Activated T-cell treated with anti-CD3 and anti-CD28 coated beads, Interleukin-2, amount 50 U/mL, for 4 hours (primary cell): ENCODE data around the gene FILIP1. TPM values are rescaled to one million over a fixed set of nuclear protein-coding genes. Genes with fewer than 3 reads are reported as not detected.

Experiments used
- ATAC-seq, 2 donors: fragments of 200-7000 bp; cut with Tn5 transposase; one replicate each; pipeline ENCODE4 v1.10.0; 2021
- DNase-seq: peaks from one replicate; pipeline ENCODE4 v3.0.0-alpha.2; 2020
- H3K27me3 Mint-ChIP-seq: one replicate; pipeline ENCODE4 v1.8.0; 2021; ENCODE audit warnings: low read depth, mixed read lengths
- H3K36me3 Mint-ChIP-seq: one replicate; pipeline ENCODE4 v1.8.0; 2022; ENCODE audit warnings: mixed read lengths; ENCODE audit not compliant: insufficient read depth
- H3K4me1 Mint-ChIP-seq: one replicate; pipeline ENCODE4 v1.8.0; 2021; ENCODE audit warnings: low read depth, mixed read lengths
- H3K4me3 Mint-ChIP-seq: one replicate; pipeline ENCODE4 v1.8.0; 2021; ENCODE audit warnings: mild to moderate bottlenecking, moderate library complexity, mixed read lengths
- H3K9me3 Mint-ChIP-seq: one replicate; pipeline ENCODE4 v1.8.0; 2021; ENCODE audit warnings: mixed read lengths
- total RNA-seq, 3 donors: library from RNA; stranded (reverse); gene quantifications; one replicate each; pipeline ENCODE4 v1.2.1, GENCODE V29; 2021

FILIP1 gene
- total RNA-seq, 3 donors from 2014 or later: 0.05 TPM; not detected in 2

DNA sequence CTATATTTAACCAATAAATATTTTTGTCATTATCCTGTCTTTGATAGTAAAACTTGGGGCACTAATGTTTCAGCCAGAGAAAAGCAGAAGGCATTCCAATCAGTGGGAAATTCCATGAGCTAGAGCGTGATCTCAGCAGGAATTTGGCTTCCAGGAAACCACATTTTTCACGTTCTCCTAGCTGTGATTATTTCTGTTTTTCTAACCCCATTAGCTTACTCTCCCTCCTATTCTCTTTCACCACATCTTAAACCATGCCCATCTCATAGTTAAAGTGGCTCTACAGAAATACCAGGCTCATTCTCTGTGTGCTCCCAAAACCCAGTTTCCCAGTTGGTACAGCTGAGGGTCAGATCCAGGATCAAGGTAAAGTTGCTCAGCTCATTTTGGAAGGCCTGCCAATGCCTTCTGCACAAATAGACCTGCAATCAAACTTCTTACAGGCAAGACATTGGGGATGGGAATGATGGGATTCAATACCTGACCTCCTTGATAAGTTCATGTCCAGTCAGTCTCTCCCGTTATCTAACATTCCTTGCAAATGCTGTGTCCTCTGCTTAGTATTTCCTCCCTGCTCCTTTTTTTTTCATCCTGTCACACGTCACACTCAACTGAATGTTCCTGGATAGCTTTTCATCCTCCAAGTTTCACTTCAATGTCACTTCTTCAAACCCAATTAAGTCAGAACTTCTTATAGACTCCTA, 175.9 kb downstream of the FILIP1 start:
- H3K36me3 Mint-ChIP-seq: no peaks in the 10 kb centered on the region
- peaks cover 29% of the 10 kb centered on the region for H3K27me3 Mint-ChIP-seq
- no peak overlapping the region for H3K4me3 Mint-ChIP-seq

DNA sequence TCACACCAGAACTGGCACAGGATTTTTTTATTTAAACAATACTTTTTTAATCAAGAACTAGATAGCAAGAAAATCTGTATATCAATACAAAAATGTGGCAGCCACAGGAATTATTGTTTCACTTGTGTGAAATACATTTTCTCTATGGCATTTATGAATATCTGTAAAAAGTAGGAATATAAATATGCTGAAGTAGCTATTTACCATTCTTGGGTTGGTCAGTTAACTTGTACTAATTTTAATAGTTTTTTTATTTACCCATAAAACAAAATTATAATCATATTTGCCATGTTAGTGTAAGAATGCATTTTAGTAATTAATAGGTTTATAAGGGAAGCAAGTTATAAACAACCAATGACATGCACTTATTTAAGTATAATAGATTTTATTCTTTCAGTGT, 177.6 kb downstream of the FILIP1 start:
- no peaks in the 10 kb centered on the region for H3K36me3 Mint-ChIP-seq
- DNase-seq: no peak
- no peak for ATAC-seq
- peaks cover 35% of the 10 kb centered on the region for H3K27me3 Mint-ChIP-seq
- H3K4me3 Mint-ChIP-seq: no peak overlapping the region
- H3K4me1 Mint-ChIP-seq: no peaks in the 10 kb centered on the region
- H3K9me3 Mint-ChIP-seq: no peaks in the 10 kb centered on the region

More for the DNA sequence above, 175.9 kb downstream of the FILIP1 start:
- no peaks in the 10 kb centered on the region for H3K9me3 Mint-ChIP-seq
- ATAC-seq: no peak
- no peak for DNase-seq
- H3K4me1 Mint-ChIP-seq: no peaks in the 10 kb centered on the region

DNA sequence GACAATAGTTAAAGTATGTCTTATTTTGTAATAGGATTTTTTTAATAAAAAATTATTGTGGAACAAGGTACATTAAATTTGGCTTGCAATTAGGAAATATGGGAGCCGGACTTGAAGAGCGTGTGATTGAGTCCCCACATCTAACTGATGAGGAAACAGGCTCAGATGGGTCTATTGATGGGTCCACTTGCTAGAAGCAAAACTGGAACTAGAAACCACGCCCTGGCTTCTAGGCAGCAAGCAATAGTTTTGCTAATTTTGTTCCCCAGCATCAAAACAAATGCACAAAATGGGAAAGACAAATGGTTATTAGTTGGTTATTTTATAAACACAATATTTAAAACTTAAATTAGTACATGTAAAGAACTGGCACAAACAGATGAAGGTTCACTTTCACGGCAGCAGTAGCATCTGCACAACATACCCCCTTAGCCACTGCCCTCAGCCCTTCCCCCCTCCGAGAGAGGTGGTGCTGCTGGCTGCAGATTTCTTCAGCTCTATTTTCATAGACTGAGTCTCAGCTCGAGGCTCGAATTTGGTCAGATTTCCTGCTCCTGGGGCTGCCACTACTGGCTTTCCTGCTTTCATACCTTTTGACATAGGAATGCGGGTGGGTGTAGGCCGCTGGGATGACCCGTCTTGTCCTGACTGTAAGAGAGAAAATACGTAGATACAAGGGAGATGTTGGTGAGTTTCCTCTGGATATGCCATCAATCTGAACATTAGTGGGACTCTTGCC, 185.2 kb downstream of the FILIP1 start:
- Mint-ChIP-seq H3K36me3 (no peaks in the 10 kb centered on the region), H3K9me3 (no peaks in the 10 kb centered on the region), H3K27me3 (peaks cover 25% of the 10 kb centered on the region), H3K4me3 (no peak overlapping the region), H3K4me1 (peaks cover 10% of the 10 kb centered on the region)
- ATAC-seq: no peak
- no peak for DNase-seq

DNA sequence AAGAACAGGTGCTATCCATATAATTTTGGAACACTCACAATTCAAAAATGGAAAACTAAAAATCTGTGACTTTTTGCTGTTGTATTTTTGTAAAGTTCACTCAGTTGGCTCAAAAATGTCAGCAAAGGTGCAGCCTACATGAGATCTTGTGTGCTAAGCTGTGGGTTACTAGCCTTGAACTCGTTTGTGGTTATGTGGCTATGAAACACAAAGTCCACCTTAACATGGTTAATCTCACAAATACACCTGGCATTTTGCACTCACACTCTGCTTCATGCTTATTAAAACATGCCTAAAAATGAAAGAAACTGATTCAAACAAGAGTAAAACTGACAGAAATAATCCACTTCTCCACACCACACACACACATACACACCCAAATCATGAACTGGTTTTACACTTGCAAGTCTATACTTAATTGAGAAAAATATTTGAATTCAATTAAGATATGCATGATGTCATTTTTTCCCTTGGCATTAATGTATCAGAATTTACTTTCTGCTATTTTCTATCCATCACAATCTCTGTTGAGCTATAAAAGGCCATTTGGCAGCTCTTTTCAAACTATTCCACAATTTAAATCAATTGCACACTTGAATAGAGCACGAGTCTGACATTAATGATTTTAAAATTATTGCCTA, 186.1 kb downstream of the FILIP1 start:
- Mint-ChIP-seq H3K4me1 (peaks cover 10% of the 10 kb centered on the region), H3K36me3 (no peaks in the 10 kb centered on the region), H3K9me3 (no peaks in the 10 kb centered on the region), H3K4me3 (no peak overlapping the region), H3K27me3 (peaks cover 20% of the 10 kb centered on the region)
- DNase-seq (no peak), ATAC-seq (no peak)

DNA sequence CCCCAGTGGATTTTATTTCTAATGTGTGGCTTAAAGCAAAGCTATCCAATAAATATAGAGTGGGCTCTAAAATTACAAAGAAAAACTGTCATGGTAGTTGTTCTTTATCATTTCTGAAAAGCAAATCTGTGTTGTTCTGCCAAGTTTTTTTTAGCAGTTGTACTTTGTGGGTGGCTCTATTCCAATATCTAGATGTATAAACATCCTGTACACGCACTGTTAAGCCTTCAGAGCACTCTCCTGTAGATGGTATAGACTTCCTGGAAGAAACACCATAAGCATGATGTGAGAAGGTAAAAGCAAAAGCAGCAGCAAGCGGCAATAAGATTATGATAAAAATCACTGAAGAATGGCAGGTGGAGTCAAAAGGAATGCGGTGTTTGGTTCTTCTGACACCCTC, 187.5 kb downstream of the FILIP1 start:
- peaks cover 13% of the 10 kb centered on the region for H3K27me3 Mint-ChIP-seq
- no peak for ATAC-seq
- no peak overlapping the region for H3K4me3 Mint-ChIP-seq
- DNase-seq: no peak
- H3K36me3 Mint-ChIP-seq: no peaks in the 10 kb centered on the region
- no peaks in the 10 kb centered on the region for H3K9me3 Mint-ChIP-seq
- H3K4me1 Mint-ChIP-seq: peaks cover 10% of the 10 kb centered on the region

DNA sequence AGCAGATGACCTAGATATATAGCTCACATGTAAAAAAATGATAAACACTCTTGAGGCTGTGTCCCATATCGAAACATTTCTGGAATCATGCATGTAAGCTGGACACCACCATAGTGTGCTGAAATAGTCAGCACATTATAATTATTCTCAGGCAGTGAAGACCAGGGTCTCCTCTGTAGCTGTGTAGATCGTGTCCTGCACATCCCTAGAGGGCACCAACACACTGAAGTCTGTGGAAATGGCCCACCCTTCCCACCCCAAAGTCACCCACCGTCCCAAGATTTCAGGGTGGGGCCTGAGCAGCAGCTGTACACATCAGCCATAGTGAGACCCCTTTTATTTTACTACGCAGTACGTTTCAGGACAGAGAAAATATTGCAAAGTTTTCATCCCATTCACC, 188.0 kb downstream of the FILIP1 start:
- Mint-ChIP-seq H3K36me3 (no peaks in the 10 kb centered on the region), H3K27me3 (peaks cover 13% of the 10 kb centered on the region), H3K9me3 (no peaks in the 10 kb centered on the region), H3K4me3 (no peak overlapping the region), H3K4me1 (peaks cover 10% of the 10 kb centered on the region)
- ATAC-seq (no peak), DNase-seq (no peak)

DNA sequence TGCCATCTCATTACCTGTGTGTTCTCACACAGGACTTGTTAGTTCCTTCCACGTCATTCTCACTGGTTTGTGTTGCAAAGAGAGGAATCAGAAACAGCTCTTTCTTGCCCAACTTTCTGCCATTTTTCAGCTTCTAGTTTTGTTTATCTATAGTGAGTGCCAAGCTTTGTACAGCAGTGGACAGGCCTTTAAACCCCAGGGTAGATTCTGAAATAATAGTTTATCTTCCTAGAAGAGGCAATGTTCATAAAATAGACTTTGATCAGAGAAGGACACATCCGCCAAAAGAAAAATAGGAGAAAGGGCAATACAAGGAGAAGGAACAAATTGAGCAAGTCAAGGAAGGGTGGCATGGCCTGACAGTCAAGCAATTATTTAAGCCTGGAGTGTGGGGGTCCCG, 191.3 kb downstream of the FILIP1 start:
- DNase-seq (no peak), ATAC-seq (no peak)
- Mint-ChIP-seq H3K4me1 (peaks cover 7% of the 10 kb centered on the region), H3K36me3 (no peaks in the 10 kb centered on the region), H3K27me3 (peaks cover 7% of the 10 kb centered on the region), H3K9me3 (no peaks in the 10 kb centered on the region), H3K4me3 (no peak overlapping the region)

DNA sequence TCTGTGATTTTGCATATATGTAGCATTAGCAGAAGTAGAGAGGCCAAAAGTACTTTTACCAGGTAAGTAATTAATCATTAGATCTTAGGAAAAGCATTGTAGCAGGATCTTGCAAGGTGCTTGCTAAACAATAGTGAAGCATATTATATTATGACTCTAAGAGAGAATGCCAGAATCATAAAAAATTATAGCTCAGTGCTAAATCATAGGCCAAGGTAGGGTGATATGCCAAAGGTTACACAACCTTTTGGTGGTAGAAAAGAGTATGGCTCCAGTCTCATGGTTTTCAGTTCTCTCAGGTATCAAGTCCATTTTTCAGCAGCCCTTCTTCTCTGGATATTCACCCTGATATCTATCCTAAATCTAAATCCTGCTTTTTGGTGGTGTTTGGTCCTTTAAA, 192.1 kb downstream of the FILIP1 start:
- Mint-ChIP-seq H3K36me3 (no peaks in the 10 kb centered on the region), H3K4me3 (no peak overlapping the region), H3K4me1 (peaks cover 5% of the 10 kb centered on the region), H3K27me3 (peaks cover 5% of the 10 kb centered on the region), H3K9me3 (no peaks in the 10 kb centered on the region)
- DNase-seq (no peak), ATAC-seq (no peak)

DNA sequence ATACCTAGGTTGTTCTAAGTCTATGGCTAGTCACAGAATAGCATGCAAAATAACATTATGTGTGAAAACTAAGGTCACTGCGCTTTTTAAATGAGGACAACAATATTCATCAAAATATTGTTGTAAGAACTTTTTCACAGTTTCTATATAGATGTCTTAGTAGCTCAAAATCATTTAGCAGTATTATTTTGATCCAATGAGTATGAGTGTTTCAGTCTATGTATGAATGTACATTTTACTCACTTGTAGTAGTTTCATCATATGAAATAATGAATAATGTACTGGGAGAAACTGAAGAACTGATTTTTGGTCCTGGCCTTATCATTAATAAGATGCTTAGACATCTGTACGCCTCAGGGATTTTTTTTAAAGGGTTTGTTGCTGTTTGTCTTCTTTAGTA, 192.5 kb downstream of the FILIP1 start:
- ATAC-seq: no peak

DNA sequence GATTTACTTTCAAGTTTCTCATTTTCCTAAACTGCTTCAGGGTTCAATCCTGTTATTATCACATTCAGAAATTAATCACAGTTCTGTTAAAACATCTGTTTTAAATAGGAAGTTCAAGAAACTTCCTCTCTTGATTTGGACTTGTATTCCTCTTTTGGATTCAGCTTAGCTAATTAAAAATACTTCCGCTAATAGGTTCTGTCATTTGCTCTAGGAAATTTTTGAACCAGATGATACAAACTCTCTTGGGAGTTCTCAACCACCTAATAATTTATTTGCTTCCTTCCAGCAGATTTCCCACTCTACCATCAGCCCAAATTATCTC, 193.1 kb downstream of the FILIP1 start:
- DNase-seq (no peak), ATAC-seq (no peak)
- Mint-ChIP-seq H3K4me1 (no peaks in the 10 kb centered on the region), H3K27me3 (no peaks in the 10 kb centered on the region), H3K36me3 (no peaks in the 10 kb centered on the region), H3K4me3 (no peak overlapping the region), H3K9me3 (no peaks in the 10 kb centered on the region)

More for the DNA sequence above, 192.5 kb downstream of the FILIP1 start:
- H3K4me3 Mint-ChIP-seq: no peak overlapping the region
- H3K27me3 Mint-ChIP-seq: peaks cover 3% of the 10 kb centered on the region
- no peaks in the 10 kb centered on the region for H3K36me3 Mint-ChIP-seq
- H3K9me3 Mint-ChIP-seq: no peaks in the 10 kb centered on the region
- no peak for DNase-seq
- H3K4me1 Mint-ChIP-seq: peaks cover 3% of the 10 kb centered on the region

DNA sequence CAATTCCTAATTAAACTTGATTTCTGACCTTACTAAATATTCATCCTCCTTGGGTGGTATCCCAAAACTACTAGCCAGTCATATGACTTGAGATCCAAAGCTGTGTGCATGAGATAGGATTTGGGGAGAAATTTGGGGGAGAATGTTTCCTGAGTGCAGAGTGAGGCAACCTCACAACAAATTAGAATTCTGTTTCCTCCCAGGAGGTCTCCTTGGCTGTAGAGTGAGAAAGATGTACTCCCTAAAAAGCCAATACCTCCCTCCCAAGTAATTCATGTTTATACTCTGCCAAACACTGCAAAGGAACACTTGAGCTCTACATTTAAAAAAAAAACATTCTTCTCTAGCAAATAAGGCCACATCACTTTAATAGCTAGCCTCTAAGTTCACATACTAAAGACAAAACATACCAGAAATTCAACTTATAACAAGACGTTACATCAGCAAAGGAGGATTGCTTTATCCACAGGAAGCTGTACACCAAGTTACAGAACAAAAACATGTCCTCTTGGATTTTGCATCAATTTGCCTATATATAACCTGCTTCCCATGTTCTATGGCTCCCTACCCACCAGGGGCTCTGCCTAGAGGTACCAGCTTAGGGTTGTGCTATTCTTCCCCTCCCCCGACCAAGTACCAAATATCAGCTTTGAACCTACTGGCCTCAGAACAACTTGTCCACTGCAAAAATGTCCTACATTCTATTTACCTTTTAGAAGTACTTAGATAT, 193.6 kb downstream of the FILIP1 start:
- no peaks in the 10 kb centered on the region for H3K36me3 Mint-ChIP-seq
- H3K4me3 Mint-ChIP-seq: no peak overlapping the region
- no peaks in the 10 kb centered on the region for H3K4me1 Mint-ChIP-seq
- ATAC-seq (no peak), DNase-seq (no peak)
- no peaks in the 10 kb centered on the region for H3K9me3 Mint-ChIP-seq
- H3K27me3 Mint-ChIP-seq: no peaks in the 10 kb centered on the region

DNA sequence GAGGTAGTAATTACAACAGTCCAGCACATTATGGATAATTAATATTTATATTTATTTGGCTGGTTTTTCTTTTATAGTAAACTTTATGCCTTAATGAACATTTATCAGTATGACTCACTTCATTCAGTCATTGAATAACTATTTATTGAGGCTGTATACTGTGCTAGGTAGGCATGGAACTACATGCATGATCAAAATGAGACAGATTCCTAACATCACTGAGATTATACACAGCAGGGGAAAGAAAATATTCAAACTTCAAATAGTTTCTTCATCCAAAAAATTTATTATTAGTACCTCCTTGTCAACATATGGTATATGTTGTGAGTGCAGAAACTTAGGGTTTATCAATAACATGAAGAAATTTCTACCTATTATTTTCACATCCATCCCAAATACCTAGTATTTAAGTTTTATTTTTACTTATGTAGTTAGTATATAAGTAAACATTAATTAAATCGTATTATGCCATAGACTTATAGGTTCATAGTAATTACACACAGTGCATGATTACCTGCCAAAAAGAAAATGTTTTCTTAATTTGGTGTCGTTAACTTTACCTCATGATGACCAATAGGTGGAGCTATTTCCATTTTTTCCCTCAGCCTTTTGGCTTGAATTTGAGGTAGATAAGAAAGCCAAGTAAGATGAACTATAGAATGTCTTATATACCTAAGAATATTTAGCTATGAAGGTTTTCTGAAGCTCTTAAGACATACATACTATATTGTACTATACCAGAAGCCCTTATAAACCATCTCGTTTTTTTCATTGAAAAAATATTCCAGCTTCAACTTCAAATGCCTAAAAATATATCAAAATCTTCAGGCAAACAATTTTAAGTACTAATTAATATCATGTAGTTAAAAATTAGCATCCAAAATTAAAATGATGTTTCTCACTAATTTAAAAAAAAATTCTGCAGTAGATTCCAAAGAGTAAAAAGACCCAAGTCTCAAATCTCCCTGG, 196.5 kb downstream of the FILIP1 start:
- no peak for ATAC-seq
- no peak overlapping the region for H3K4me3 Mint-ChIP-seq
- no peaks in the 10 kb centered on the region for H3K36me3 Mint-ChIP-seq
- no peaks in the 10 kb centered on the region for H3K4me1 Mint-ChIP-seq
- DNase-seq: no peak
- no peaks in the 10 kb centered on the region for H3K9me3 Mint-ChIP-seq
- H3K27me3 Mint-ChIP-seq: no peaks in the 10 kb centered on the region

DNA sequence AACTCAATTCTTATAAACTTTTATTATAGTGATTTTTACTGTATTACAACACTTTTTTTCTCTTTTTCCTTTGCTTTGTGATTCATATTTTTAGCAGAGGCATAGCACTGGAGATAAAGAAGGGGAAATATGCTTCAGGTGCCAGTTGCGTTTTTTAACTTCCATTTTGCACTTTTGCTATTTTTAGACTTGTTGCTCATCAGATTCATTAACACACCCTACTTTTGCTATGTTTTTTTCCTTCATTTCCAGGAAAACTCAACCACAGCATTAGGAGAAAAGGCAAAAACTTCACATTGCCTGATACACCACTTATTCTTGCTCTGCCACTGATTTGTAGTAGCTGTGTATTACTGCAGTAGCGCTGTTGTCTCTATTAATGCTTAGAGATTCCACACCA, 201.0 kb downstream of the FILIP1 start:
- DNase-seq (no peak), ATAC-seq (no peak)
- Mint-ChIP-seq H3K27me3 (no peaks in the 10 kb centered on the region), H3K36me3 (peaks cover 6% of the 10 kb centered on the region), H3K4me3 (no peak overlapping the region), H3K9me3 (no peaks in the 10 kb centered on the region), H3K4me1 (peaks cover 9% of the 10 kb centered on the region)
